ENCODE data around the gene UBAP2L. TPM values are rescaled to one million over a fixed set of nuclear protein-coding genes. Genes with fewer than 3 reads are reported as not detected.
A peak's percentile ranks its signal among the peaks of the same experiment; 100 is the strongest.

The UBAP2L gene
- total RNA-seq, 1 experiment from 2014 or later = 198 TPM

GRCh38 chr1:154219541-154219940 is 1.2 kb upstream of the UBAP2L start:
- H3K9me3 Mint-ChIP-seq (ENCODE audit: unreplicated experiment) = no peaks in the 10 kb centered on the region
- TSS peak; percentile 64 for BruUV-seq (replicated peaks)
- peak in 1 of 2 experiments; percentile 11 for DNase-seq
- H3K36me3 ChIP-seq (ENCODE audit: control insufficient read depth, insufficient read depth, low read length) = peaks cover 4% of the 10 kb centered on the region; the same call in 1 of the 2 replicates
- H3K4me1 ChIP-seq = peaks cover 34% of the 10 kb centered on the region
- ChIA-PET CTCF (no interaction called here), POLR2A (interaction anchor here (1.0 kb wide), 1 partner anchor 33 kb away, joined by 4 read pairs; no protein-coding TSS in a partner anchor)
- H3K4me3 ChIP-seq (ENCODE audit: low read depth, low read length) = peak overlapping the region; percentile 68
- H3K27ac Mint-ChIP-seq (ENCODE audit: unreplicated experiment) = peak overlapping the region; percentile 99
- peaks cover 16% of the 10 kb centered on the region for H3K4me1 Mint-ChIP-seq (ENCODE audit: low read depth, unreplicated experiment)
- no peaks in the 10 kb centered on the region for H3K27me3 Mint-ChIP-seq (ENCODE audit: insufficient read depth, unreplicated experiment)
- no peaks in the 10 kb centered on the region for H3K27me3 ChIP-seq (replicated peaks; ENCODE audit: control insufficient read depth, insufficient read depth, low read length)
- H3K4me3 Mint-ChIP-seq (ENCODE audit: unreplicated experiment) = peak overlapping the region; percentile 94
- TF ChIP-seq CTCF (IDR thresholded peaks at IDR 0.05; ENCODE audit: insufficient read depth in 1 of 2, low read depth in 1 of 2, low read length in 1 of 2, severe bottlenecking in 1 of 2, unreplicated experiment in 1 of 2) = no peak
- peaks cover 62% of the 10 kb centered on the region for H3K36me3 Mint-ChIP-seq (ENCODE audit: insufficient read depth, unreplicated experiment)
- intact Hi-C loops (cut with micrococcal nuclease; ENCODE audit: unreplicated experiment) = no loop called here
- H3K9me3 ChIP-seq = no peaks in the 10 kb centered on the region

GRCh38 chr1:154220970-154221277 is 169 bp downstream of the UBAP2L start:
- H3K27me3 Mint-ChIP-seq (ENCODE audit: insufficient read depth, unreplicated experiment) = no peaks in the 10 kb centered on the region
- H3K9me3 Mint-ChIP-seq (ENCODE audit: unreplicated experiment) = no peaks in the 10 kb centered on the region
- peak overlapping the region; percentile 99 for H3K27ac Mint-ChIP-seq (ENCODE audit: unreplicated experiment)
- Histone ChIP-seq H3K4me3 (ENCODE audit: low read depth, low read length) (peak overlapping the region; percentile 97), H3K27me3 (replicated peaks; ENCODE audit: control insufficient read depth, insufficient read depth, low read length) (no peaks in the 10 kb centered on the region), H3K36me3 (ENCODE audit: control insufficient read depth, insufficient read depth, low read length) (peaks cover 4% of the 10 kb centered on the region; the same call in 1 of the 2 replicates), H3K4me1 (peaks cover 31% of the 10 kb centered on the region), H3K9me3 (no peaks in the 10 kb centered on the region)
- DNase-seq = no peak
- POLR2A ChIA-PET = interaction anchor here (0.6 to 1.5 kb wide), 8 partner anchors 21 to 740 kb away, joined by 3 to 4 read pairs (median 4); partner anchors contain the start of genes CREB3L4 and TPM3
- intact Hi-C loops (cut with micrococcal nuclease; ENCODE audit: unreplicated experiment) = loop anchor here (1.0 kb wide), 1 partner anchor 35 kb away; no protein-coding TSS in a partner anchor
- BruUV-seq (replicated peaks) = no TSS peak
- TF ChIP-seq CTCF (IDR thresholded peaks at IDR 0.05; ENCODE audit: insufficient read depth in 1 of 2, low read depth in 1 of 2, low read length in 1 of 2, severe bottlenecking in 1 of 2, unreplicated experiment in 1 of 2) = no peak
- H3K4me3 Mint-ChIP-seq (ENCODE audit: unreplicated experiment) = peak overlapping the region; percentile 94
- CTCF ChIA-PET = interaction anchor here (1.0 to 1.1 kb wide), 2 partner anchors 22 to 114 kb away, joined by 4 to 7 read pairs; no protein-coding TSS in a partner anchor
- H3K36me3 Mint-ChIP-seq (ENCODE audit: insufficient read depth, unreplicated experiment) = peaks cover 66% of the 10 kb centered on the region
- H3K4me1 Mint-ChIP-seq (ENCODE audit: low read depth, unreplicated experiment) = peaks cover 15% of the 10 kb centered on the region

- intact Hi-C loops (cut with micrococcal nuclease; ENCODE audit: unreplicated experiment) = loop anchor here (1.0 kb wide), 1 partner anchor 16 kb away; no protein-coding TSS in a partner anchor
These were observed 685 bp downstream of the UBAP2L start for GRCh38 chr1:154221278-154222001.

More at GRCh38 chr1:154221278-154222001, 685 bp downstream of the UBAP2L start:
- no peak for TF ChIP-seq CTCF (IDR thresholded peaks at IDR 0.05; ENCODE audit: insufficient read depth in 1 of 2, low read depth in 1 of 2, low read length in 1 of 2, severe bottlenecking in 1 of 2, unreplicated experiment in 1 of 2)
- DNase-seq = peak; percentile 63 to 65
- peaks cover 15% of the 10 kb centered on the region for H3K4me1 Mint-ChIP-seq (ENCODE audit: low read depth, unreplicated experiment)
- H3K4me1 ChIP-seq = peaks cover 31% of the 10 kb centered on the region
- H3K27ac Mint-ChIP-seq (ENCODE audit: unreplicated experiment) = peak overlapping the region; percentile 99
- H3K27me3 Mint-ChIP-seq (ENCODE audit: insufficient read depth, unreplicated experiment) = no peaks in the 10 kb centered on the region
- no peaks in the 10 kb centered on the region for H3K27me3 ChIP-seq (replicated peaks; ENCODE audit: control insufficient read depth, insufficient read depth, low read length)
- peak overlapping the region; percentile 94 for H3K4me3 Mint-ChIP-seq (ENCODE audit: unreplicated experiment)
- no peaks in the 10 kb centered on the region for H3K9me3 ChIP-seq
- POLR2A ChIA-PET = interaction anchor here (1.5 kb wide), 1 partner anchor 231 kb away, joined by 3 read pairs; no protein-coding TSS in a partner anchor
- BruUV-seq (replicated peaks) = no TSS peak
- peaks cover 66% of the 10 kb centered on the region for H3K36me3 Mint-ChIP-seq (ENCODE audit: insufficient read depth, unreplicated experiment)
- no peaks in the 10 kb centered on the region for H3K9me3 Mint-ChIP-seq (ENCODE audit: unreplicated experiment)
- H3K4me3 ChIP-seq (ENCODE audit: low read depth, low read length) = peak overlapping the region; percentile 97
- peaks cover 4% of the 10 kb centered on the region; the same call in 1 of the 2 replicates for H3K36me3 ChIP-seq (ENCODE audit: control insufficient read depth, insufficient read depth, low read length)
- CTCF ChIA-PET = no interaction called here
